Activated naive CD4-positive, alpha-beta T cell treated with anti-CD3 and anti-CD28 coated beads, Interleukin-2, amount 50 U/mL, for 72 hours (primary cell): ENCODE measurements around the gene SPATS2L. TPM values are rescaled to one million over a fixed set of nuclear protein-coding genes. Genes with fewer than 3 reads are reported as not detected.

Experiments used
- ATAC-seq, 2 donors: fragments of 150-1000 bp; cut with Tn5 transposase; 2 replicates each; pipeline ENCODE4 v1.10.0; 2021; ENCODE audit warnings: mild to moderate bottlenecking in 2 of 2, moderate library complexity in 2 of 2
- DNase-seq, 2 donors: peaks; one replicate each; pipeline ENCODE4 v3.0.0; 2021 to 2022; ENCODE audit warnings: low spot score in 2 of 2
- H3K27ac Mint-ChIP-seq, 2 donors: one replicate each; pipeline ENCODE4 v1.8.0; 2022; ENCODE audit warnings: mild to moderate bottlenecking in 2 of 2, mixed read lengths in 2 of 2
- H3K36me3 Mint-ChIP-seq, 2 donors: one replicate each; pipeline ENCODE4 v1.8.0; 2022; ENCODE audit warnings: mixed read lengths in 2 of 2
- H3K9me3 Mint-ChIP-seq, 2 donors: one replicate each; pipeline ENCODE4 v1.8.0; 2022; ENCODE audit warnings: mixed read lengths in 2 of 2
- total RNA-seq, 2 donors: library from RNA; stranded (reverse); gene quantifications; one replicate each; pipeline ENCODE4 v1.2.3, GENCODE V29; 2022

SPATS2L gene, protein sequence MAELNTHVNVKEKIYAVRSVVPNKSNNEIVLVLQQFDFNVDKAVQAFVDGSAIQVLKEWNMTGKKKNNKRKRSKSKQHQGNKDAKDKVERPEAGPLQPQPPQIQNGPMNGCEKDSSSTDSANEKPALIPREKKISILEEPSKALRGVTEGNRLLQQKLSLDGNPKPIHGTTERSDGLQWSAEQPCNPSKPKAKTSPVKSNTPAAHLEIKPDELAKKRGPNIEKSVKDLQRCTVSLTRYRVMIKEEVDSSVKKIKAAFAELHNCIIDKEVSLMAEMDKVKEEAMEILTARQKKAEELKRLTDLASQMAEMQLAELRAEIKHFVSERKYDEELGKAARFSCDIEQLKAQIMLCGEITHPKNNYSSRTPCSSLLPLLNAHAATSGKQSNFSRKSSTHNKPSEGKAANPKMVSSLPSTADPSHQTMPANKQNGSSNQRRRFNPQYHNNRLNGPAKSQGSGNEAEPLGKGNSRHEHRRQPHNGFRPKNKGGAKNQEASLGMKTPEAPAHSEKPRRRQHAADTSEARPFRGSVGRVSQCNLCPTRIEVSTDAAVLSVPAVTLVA
- total RNA-seq: 10 to 100 TPM in 1 of 2 donors, 1 to 10 TPM in 1; 3.9 to 27.7 TPM

DNA sequence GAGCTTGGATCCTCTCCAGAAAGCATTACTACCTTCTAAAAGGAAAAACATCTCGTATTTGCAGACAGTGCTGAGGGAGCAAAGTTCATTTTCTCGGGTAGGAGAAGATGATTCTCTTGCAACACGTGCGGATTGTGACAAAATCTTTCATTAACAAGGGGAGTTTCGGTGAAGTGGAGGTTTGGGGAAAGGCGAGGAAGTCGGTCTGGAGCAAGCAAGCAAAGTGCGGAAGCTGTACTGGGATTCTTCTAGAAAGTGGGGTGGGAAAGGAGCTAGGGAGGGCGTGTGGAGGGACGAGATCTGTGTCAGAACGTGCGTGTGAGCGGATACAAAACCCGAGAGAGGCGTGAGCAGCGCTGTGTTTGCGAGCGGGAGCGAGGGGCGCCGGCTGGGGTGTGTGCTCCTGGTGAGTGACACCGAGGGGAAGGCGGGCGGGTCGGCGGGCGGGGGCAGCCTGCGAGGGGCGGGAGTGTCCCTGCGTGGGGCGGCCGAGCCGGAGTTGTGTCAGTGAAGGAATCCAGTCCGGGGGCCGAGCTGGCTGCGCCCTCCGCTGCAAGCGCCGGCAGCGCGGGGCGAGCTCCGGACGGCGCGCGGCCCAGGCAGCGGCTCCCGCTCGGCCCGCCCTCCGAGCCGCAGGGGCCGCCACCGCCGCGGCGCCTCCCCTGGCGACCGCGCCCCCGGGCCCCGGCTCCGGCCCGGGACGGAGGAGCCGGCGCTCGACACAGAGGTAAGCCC is at the start of gene SPATS2L:
Gene SPATS2L (plus strand): TSS at position 498 of the 735 bp plus-strand sequence. CDS start 82,552 bp downstream, outside the sequence.
- Mint-ChIP-seq H3K36me3 (peaks cover 6 to 12% of the 10 kb centered on the region in 2 donors), H3K27ac (peak within 1 kb of the TSS in 1 of 2 donors; percentile 87), H3K9me3 (no peaks in the 10 kb centered on the region)
- peak; percentile 55 to 76 for ATAC-seq
- DNase-seq: peak in 1 of 2 donors; percentile 51

DNA sequence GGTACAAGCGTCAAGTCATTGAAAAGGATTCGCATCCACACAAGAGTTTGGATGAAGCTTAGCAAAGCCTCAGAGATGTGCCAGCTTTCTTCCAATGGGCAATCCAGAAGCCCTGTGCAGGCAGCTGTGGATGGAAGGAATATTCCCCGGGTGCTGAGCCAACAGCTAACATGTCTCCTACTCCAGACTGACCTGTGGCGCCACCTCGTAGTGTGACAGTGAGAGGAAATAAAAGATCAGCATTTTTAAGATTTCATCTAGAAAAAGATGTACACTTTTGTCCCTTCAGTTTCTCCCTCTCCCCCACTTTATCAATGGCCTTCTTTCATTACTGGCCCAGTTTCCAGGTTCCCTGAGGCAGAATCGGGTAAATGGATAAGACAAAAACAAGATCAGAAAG is 48.9 kb upstream of the SPATS2L start:
- Mint-ChIP-seq H3K36me3 (no peaks in the 10 kb centered on the region), H3K9me3 (no peaks in the 10 kb centered on the region), H3K27ac (no peak overlapping the region)
- no peak for DNase-seq
- no peak for ATAC-seq

DNA sequence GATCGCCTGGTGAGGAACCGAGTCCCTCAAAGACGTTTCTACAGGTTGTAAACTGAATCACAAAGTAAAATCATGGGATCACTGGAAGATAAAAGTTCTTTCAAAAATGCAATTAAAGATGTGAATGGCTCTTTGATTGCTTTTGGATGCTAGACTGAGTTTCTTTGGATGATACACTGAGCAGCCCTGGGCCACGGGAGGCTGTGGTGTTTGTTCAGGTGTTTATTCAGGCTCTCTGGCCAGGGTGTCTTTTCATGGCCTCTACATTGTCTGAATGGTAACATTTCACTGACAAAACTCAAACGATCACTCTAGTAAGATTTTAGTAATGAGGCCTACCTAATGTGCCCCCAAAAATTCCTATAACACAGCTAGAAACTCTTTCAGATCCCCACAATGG is 48.4 kb upstream of the SPATS2L start:
- no peaks in the 10 kb centered on the region for H3K36me3 Mint-ChIP-seq
- no peaks in the 10 kb centered on the region for H3K9me3 Mint-ChIP-seq
- DNase-seq: no peak
- H3K27ac Mint-ChIP-seq: no peak overlapping the region
- ATAC-seq: no peak

DNA sequence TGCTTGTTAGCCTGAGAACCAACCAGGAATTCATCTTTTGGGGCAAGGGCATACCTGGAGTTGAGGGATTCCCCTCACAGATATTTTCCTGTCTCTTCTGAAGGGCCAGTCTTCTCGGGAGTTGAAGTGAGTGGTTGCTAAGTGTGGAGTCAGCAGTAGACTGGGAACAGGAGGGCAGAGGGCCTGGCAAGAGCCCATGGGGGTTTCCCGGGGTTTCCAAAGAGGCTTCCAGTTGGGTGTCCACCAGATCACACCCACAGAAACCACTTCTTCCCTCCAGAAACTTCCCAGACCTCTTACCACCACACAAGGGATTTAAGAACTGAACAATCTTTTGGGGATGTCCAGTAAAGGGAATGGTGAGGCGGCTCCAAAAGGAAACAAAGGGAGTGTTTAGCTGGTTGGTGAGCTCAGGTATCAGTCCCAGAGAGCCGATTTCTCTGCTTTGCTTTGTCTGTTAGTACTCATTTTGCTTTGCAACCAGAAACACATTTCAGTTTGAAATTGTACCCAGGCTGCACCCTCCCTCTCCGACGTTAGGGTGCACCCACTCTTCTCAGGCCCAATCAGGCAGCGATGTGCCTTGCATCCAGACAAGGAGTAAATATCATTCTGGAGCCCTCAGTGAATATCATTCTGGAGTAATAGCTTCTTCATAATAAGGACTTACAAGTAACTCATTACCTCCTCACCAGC is 47.5 kb upstream of the SPATS2L start:
- no peak overlapping the region for H3K27ac Mint-ChIP-seq
- no peak for ATAC-seq
- no peaks in the 10 kb centered on the region for H3K9me3 Mint-ChIP-seq
- DNase-seq: no peak
- H3K36me3 Mint-ChIP-seq: no peaks in the 10 kb centered on the region

DNA sequence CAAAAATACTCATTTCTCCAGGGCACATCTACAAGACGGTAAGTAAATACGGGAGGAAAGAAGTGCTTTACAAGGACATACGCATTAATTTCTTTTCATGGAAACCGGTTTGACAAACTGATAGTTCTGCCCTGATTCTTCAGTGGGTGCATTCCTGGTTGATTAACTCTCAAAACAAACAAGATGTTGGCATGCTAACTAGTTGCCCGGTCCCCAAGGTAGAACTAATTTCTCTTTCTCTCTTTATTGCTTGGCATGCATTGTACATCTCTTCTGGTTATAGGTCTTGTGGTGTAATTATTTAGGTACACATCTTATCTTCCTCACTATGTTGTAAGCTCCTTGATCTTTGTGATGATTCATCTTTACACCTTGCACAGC is 46.9 kb upstream of the SPATS2L start:
- peak in 1 of 2 donors; percentile 44 for ATAC-seq
- Mint-ChIP-seq H3K9me3 (no peaks in the 10 kb centered on the region), H3K27ac (no peak overlapping the region), H3K36me3 (no peaks in the 10 kb centered on the region)
- no peak for DNase-seq

DNA sequence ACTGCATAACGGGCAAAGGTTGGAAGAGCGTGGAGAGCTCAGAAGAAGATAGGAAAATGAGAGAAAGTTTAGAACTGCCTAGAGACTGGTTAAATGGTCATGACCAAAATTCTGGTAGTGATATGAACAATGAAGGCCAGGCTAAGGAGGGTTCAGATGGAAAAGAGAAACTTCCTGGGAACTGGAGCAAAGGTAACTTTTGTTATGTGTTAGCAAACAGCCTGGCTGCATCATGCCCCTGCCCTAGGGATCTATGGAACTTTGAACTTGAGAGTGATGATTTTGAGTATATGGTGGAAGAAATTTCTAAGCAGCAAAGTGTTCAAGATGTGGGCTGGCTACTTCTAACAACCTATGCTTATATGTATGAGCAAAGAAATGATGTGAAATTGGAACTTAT is 44.4 kb upstream of the SPATS2L start:
- Mint-ChIP-seq H3K27ac (no peak overlapping the region), H3K9me3 (no peaks in the 10 kb centered on the region), H3K36me3 (no peaks in the 10 kb centered on the region)
- ATAC-seq: no peak
- no peak for DNase-seq

DNA sequence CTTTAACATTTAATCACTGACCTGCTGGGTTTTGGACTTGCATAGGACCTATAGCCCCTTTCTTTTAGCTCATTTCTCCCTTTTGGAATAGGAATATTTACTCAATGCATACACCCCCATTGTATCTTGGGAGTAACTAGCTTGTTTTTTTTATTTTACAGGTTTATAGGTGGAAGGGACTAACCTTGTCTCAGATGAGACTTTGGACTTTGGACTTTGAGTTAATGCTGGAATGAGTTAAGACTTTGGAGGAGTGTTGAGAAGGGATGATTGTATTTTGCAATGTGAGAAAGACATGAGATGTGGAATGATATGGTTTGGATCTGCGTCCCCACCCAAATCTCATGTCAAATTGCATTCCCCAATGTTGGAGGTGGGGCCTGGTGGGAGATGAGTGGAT is 43.2 kb upstream of the SPATS2L start:
- H3K27ac Mint-ChIP-seq: no peak overlapping the region
- DNase-seq: no peak
- no peak for ATAC-seq
- no peaks in the 10 kb centered on the region for H3K9me3 Mint-ChIP-seq
- H3K36me3 Mint-ChIP-seq: no peaks in the 10 kb centered on the region

DNA sequence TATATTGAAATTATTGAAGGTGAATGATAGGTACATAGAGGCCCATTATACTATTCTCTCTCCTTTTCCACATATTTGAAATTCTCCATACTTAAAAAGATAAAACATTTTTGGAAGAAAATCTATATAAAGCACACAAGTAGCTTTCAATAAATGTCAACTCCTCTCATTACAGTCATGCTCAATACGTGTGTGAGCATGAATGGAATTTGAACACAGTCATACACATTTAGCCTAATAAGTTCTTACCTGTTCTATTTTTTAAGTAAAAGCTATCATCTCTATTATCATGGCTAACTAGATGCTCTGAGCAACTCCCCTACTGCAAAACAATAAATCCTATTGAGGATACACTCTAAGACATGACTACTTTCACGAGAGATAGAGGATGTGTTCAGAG is 41.9 kb upstream of the SPATS2L start:
- no peaks in the 10 kb centered on the region for H3K9me3 Mint-ChIP-seq
- no peak for DNase-seq
- no peak overlapping the region for H3K27ac Mint-ChIP-seq
- no peaks in the 10 kb centered on the region for H3K36me3 Mint-ChIP-seq
- ATAC-seq: no peak

DNA sequence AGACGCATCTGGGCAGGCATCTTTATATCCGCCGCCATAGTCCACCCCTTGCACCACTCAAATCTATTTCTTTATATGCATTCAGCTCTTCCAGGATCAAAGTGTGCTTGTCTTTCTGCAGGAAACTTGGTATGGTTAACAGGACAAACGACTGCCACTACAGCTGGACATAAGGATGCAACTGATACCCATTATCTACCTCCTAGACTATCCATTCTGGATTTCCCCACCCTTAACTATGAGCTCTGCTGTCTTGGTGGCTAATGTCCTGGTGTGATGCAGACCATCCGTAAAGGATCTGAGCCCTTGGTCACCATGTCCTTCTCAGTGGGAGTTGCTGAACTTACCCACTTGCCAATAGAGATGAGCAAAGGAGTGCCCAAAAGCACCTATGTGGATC is 40.1 kb upstream of the SPATS2L start:
- Mint-ChIP-seq H3K9me3 (no peaks in the 10 kb centered on the region), H3K27ac (no peak overlapping the region), H3K36me3 (no peaks in the 10 kb centered on the region)
- DNase-seq: no peak
- no peak for ATAC-seq

DNA sequence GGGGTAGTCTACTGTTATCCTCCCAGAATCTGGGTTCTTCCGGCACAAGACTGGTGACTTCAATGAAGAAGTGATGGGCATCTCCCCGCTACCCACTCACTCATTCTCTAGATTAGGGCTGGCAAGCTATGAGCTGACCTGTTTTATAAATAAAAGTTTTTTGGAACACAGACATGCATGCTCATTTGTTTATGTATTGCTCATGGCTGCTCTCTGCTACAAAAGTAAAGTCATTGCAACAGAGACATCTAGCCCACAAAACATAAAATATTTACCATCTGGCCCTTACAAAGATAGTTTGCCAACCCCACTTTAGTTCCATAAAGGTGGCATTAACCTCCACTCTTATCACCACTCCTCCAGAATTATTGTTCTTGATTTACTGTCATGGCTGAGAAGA is 39.1 kb upstream of the SPATS2L start:
- H3K9me3 Mint-ChIP-seq: no peaks in the 10 kb centered on the region
- no peak overlapping the region for H3K27ac Mint-ChIP-seq
- no peak for ATAC-seq
- no peaks in the 10 kb centered on the region for H3K36me3 Mint-ChIP-seq
- DNase-seq: no peak

DNA sequence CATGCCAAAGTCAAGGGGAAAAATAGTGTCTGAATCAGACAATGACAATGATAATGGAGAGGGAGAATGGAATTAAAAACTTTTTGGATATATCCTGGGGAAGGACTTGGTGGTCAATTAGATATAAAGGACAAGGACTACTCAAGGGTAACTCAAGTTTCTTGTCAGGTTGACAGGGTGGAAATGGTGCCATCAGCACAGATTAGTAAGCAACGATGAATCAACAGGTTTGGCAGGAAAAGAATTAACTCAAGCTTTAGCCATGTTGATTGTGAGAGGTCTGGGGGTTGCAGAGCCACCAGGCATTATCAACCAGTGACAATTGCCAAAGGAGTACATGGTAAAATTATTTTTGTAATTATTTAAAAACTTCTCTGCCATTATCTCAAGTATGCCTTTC is 35.8 kb upstream of the SPATS2L start:
- Mint-ChIP-seq H3K27ac (no peak overlapping the region), H3K9me3 (no peaks in the 10 kb centered on the region), H3K36me3 (no peaks in the 10 kb centered on the region)
- no peak for ATAC-seq
- DNase-seq: no peak

DNA sequence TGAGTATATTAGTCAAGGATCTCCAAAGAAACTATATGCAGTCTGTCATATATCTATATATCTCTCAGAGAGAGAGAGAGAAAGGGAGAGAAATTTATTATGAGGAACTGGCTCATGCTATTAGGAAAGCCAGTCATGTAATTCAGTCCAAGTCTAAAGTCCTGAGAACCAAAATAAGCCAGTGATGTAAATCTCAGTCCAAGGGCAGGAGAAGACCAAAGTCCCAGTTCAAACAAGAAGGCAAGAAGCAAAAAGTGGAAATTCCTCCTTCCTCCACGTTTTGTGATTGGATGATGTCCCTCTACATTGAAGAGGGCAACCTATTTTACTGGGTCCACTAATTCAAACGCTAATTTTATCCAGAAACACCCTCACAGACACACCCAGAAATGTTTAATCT is 34.2 kb upstream of the SPATS2L start:
- no peaks in the 10 kb centered on the region for H3K36me3 Mint-ChIP-seq
- ATAC-seq: no peak

DNA sequence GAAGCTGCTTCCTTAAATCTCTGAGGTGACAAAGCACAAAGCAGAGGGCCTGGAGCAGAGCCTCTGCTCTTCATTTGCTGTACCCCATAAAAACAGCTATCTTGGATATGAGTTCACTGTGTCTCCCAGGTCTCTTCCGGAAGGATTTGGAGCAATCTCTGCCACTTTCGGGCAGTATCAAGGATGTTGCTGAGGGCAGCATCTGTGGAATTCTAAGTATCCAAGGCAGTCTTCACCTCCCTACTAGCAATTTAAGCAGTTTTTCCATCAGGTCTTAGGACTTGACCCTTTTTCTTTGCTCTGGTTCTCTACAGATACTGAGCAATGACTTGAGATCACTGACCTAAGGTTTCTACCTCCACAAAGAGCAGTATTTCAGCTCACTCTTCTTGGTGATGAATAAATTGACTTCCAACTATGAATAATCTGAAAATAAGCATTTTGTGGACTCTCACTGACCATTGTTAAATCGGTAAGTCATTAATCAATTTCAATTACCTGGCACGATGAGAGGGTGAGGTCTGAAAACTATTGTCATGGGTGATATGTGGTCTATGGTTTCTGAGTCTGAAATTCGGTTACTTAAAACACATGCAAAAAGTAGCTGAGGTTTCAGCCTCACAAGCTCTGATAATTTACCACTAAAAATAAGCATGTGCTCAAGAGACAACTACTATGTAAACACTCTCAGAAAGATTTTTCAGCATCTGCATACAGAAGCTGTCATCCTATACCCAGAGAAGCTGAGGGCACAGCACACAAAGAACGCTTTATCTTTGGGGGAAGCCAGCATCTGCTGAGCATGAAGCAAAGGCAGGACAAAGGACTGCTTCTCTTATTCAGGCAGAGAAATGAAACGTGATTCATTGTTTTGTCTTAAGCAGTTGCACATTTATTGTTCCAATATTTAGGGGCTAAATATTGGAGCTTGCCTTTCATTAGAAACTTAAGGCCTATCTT is 32.1 kb upstream of the SPATS2L start:
- DNase-seq (no peak), ATAC-seq (no peak)
- H3K36me3 Mint-ChIP-seq: no peaks in the 10 kb centered on the region
- H3K9me3 Mint-ChIP-seq: no peaks in the 10 kb centered on the region
- no peak overlapping the region for H3K27ac Mint-ChIP-seq

More for the DNA sequence above, 34.2 kb upstream of the SPATS2L start:
- no peak for DNase-seq
- Mint-ChIP-seq H3K9me3 (no peaks in the 10 kb centered on the region), H3K27ac (no peak overlapping the region)

DNA sequence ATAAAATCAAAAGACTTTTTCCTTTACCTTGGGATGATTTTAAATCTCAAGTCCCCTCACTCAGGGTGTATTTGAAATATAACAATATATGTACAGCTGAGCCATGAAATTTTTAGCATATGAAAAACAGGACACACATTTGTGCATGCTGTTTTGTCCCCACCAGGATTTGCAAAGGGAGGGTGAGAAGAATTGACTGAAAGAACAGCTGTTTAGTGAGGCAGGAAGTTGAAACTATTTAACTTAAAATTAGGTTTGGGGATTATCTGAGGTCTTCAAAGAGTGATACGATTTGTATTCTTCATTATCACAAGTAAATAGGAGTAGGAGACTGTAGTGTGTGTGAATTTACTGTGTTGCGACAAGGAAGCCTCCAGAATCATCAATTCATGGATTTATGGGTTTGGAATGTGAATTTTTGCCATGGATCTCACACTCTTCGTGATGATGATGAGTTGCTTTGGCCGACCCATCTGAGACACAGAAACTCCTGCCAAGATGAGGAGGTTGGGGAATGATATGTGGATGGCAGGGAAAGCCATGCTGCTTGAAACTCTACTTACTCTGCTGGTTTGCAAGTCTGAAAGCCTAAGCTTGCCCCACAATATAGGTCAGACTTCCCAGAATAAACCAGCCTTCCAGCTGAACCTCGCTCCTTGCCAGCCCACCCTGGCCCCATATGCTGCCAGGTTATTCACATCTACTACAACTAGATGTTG is 31.0 kb upstream of the SPATS2L start:
- ATAC-seq (no peak), DNase-seq (no peak)
- H3K36me3 Mint-ChIP-seq: no peaks in the 10 kb centered on the region
- H3K27ac Mint-ChIP-seq: no peak overlapping the region
- no peaks in the 10 kb centered on the region for H3K9me3 Mint-ChIP-seq

DNA sequence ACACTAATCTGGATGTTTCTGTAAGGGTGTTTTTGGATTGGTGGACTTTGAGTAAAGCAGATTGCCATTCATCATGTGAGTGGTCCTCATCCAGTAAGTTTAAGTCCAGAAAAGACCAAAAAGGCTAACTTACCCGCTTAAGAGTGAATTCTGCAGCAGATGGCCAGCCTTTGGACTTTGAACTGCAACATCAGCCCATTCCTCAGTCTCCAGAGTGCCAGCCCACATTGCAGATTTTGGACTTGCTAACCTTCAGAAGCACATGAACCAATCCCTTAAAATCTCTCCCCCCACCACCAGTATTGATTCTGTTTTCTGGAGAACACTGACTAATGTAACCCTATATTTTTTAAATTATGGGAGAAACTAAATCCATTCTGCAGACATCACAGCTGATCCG is 30.0 kb upstream of the SPATS2L start:
- no peaks in the 10 kb centered on the region for H3K9me3 Mint-ChIP-seq
- no peak overlapping the region for H3K27ac Mint-ChIP-seq
- no peak for DNase-seq
- ATAC-seq: no peak
- H3K36me3 Mint-ChIP-seq: no peaks in the 10 kb centered on the region
